ENCODE measurements around the gene ABR.

DNA sequence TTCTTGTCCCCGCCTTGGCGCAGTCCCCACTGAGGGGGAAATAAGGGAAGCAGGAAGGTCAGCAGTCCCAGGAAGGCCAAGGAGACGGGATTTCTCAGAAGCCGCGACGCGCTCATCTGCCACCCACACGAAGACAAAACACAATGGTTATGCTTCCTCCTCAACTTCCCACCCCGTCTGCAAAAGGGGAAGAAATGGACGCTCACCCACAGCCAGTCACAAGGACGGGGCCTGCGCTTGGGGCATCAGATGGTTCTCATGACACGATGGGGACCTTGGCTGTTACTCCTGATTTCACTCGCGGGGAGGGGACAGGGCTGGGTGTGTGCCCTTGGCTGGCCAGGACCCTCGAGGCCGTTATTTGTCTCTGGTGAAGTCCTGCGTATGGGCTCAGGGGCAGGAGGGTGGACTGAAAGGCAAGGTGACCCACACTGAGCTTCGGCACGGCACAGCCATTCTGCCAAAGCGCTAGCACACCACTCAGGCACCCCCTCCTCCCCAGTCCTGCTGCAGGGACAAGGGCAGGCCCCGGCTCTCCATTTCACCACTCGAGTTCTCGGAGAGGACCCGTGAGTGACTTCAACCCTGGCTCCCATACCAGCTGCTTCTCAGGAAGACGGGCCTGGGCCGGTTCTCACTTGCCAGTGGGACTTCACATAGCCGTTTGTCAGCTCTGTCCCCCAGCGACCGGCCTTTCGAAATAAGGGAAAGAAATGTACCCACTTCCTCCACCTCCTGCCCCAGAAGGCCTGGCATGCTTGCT is 84.5 kb downstream of the ABR start:
- no peak for TF ChIP-seq POLR2AphosphoS5 (IDR thresholded peaks at IDR 0.05; ENCODE audit: low read depth, low read length)
- TF ChIP-seq TAF1 (IDR thresholded peaks at IDR 0.05; ENCODE audit: low read depth, low read length) = no peak
- no peak for TF ChIP-seq POLR2A (IDR thresholded peaks at IDR 0.05; ENCODE audit: low read depth, low read length)
- TF ChIP-seq POU2F2 (IDR thresholded peaks at IDR 0.05; ENCODE audit: low read depth, low read length) = no peak
- no peak for TF ChIP-seq SPI1 (IDR thresholded peaks at IDR 0.05; ENCODE audit: low read depth, low read length)

Measured in GM12891 (cell line).